Progenitor cell of endocrine pancreas (in vitro differentiated cells): Measurements from ENCODE around the gene GLYATL1. TPM values are rescaled to one million over a fixed set of nuclear protein-coding genes. Genes with fewer than 3 reads are reported as not detected.

Experiments used
- DNase-seq: peaks from one replicate; pipeline ENCODE4 v3.0.0; 2021; ENCODE audit warnings: low spot score; ENCODE audit not compliant: unreplicated experiment
- H3K27ac Mint-ChIP-seq: 2 replicates; pipeline ENCODE4 v1.8.0; 2021; ENCODE audit warnings: mild to moderate bottlenecking, moderate library complexity, mixed read lengths
- H3K27me3 Mint-ChIP-seq: 2 replicates; pipeline ENCODE4 v1.8.0; 2021; ENCODE audit warnings: mixed read lengths
- H3K36me3 Mint-ChIP-seq: 2 replicates; pipeline ENCODE4 v1.8.0; 2022; ENCODE audit warnings: mixed read lengths; ENCODE audit not compliant: insufficient read depth
- H3K4me1 Mint-ChIP-seq: 2 replicates; pipeline ENCODE4 v1.8.0; 2021; ENCODE audit warnings: low read depth, mixed read lengths
- H3K4me3 Mint-ChIP-seq: 2 replicates; pipeline ENCODE4 v1.8.0; 2021; ENCODE audit warnings: low read depth, mild to moderate bottlenecking, moderate library complexity, mixed read lengths
- H3K9me3 Mint-ChIP-seq: 2 replicates; pipeline ENCODE4 v1.8.0; 2021; ENCODE audit warnings: low read depth, mixed read lengths
- CTCF ChIP-seq: fragments of 200-600 bp; sonication (generic); IDR thresholded peaks from one replicate; pipeline ENCODE4 v1.5.0; 2021; ENCODE audit warnings: antibody characterized with exemption, mild to moderate bottlenecking; ENCODE audit not compliant: unreplicated experiment
- long read RNA-seq: library from polyadenylated mRNA; unstranded; transcript quantifications from one replicate; pipeline ENCODE4 v2.0.0, GENCODE V29; 2020
- total RNA-seq: library from RNA; stranded (reverse); gene quantifications from 2 replicates; pipeline ENCODE4 v1.2.1, GENCODE V29; 2021

GLYATL1 gene
- 23.6 and 25.3 TPM in 2 replicates for total RNA-seq
- long read RNA-seq, transcript GLYATL1-202 (8 exons, 1,627 nt) = major isoform, 8 of 84 reads
- long read RNA-seq, partial matches to known transcripts = 6 of 84 reads
- long read RNA-seq, other reads (novel, unspliced or antisense) = 68 of 84 reads

GRCh38 chr11:58939277-58939676, at the start of gene GLYATL1:
TSS of gene GLYATL1 (plus strand) at chr11:58939488. CDS start at chr11:58947088, 7,600 bp downstream.
- Mint-ChIP-seq H3K4me3 (no peak within 1 kb of the TSS), H3K9me3 (no peaks in the 10 kb centered on the region), H3K27me3 (no peaks in the 10 kb centered on the region), H3K27ac (no peak within 1 kb of the TSS), H3K4me1 (peaks cover 4% of the 10 kb centered on the region), H3K36me3 (peaks cover 7% of the 10 kb centered on the region)
- no peak for TF ChIP-seq CTCF
- DNase-seq = no peak

- DNase-seq = no peak
- no peak for TF ChIP-seq CTCF
- Mint-ChIP-seq H3K27me3 (no peaks in the 10 kb centered on the region), H3K9me3 (no peaks in the 10 kb centered on the region), H3K27ac (no peak overlapping the region), H3K4me1 (no peaks in the 10 kb centered on the region), H3K4me3 (no peak overlapping the region), H3K36me3 (peaks cover 2% of the 10 kb centered on the region)
Measured at GRCh38 chr11:58893899-58894298, 45.4 kb upstream of the GLYATL1 start.

GRCh38 chr11:58898106-58898505, 41.2 kb upstream of the GLYATL1 start:
- Mint-ChIP-seq H3K9me3 (no peaks in the 10 kb centered on the region), H3K4me3 (no peak overlapping the region), H3K4me1 (peaks cover 8% of the 10 kb centered on the region), H3K27ac (no peak overlapping the region), H3K36me3 (no peaks in the 10 kb centered on the region), H3K27me3 (peaks cover 6% of the 10 kb centered on the region)
- DNase-seq = no peak
- TF ChIP-seq CTCF = no peak

GRCh38 chr11:58900479-58901420, 38.5 kb upstream of the GLYATL1 start:
- H3K4me3 Mint-ChIP-seq = peak overlapping the region; percentile 57
- peak; percentile 87 for DNase-seq

More at GRCh38 chr11:58900479-58901420, 38.5 kb upstream of the GLYATL1 start:
- H3K4me1 Mint-ChIP-seq = peaks cover 18% of the 10 kb centered on the region
- peaks cover 19% of the 10 kb centered on the region for H3K27me3 Mint-ChIP-seq
- no peaks in the 10 kb centered on the region for H3K36me3 Mint-ChIP-seq
- TF ChIP-seq CTCF = peak; percentile 77
- no peaks in the 10 kb centered on the region for H3K9me3 Mint-ChIP-seq
- H3K27ac Mint-ChIP-seq = peak overlapping the region; percentile 26
